Left ventricle myocardium superior (tissue), 1 donor: ENCODE results near the gene SPINK4. TPM values are rescaled to one million over a fixed set of nuclear protein-coding genes. Genes with fewer than 3 reads are reported as not detected.
A peak's percentile ranks its signal among the peaks of the same experiment; 100 is the strongest.

ENCODE experiments used
- ATAC-seq: fragments of 200-7000 bp; cut with Tn5 transposase; one replicate; pipeline ENCODE4 v1.9.1; 2020; ENCODE audit warnings: mild to moderate bottlenecking, moderate library complexity
- DNase-seq: peaks from one replicate; pipeline ENCODE4 v3.0.0-alpha.2; 2020
- intact Hi-C: fragments of 100-400 bp; cut with micrococcal nuclease; formaldehyde crosslinking; loops from one replicate; pipeline ENCODE4 v1.11.0; 2022
- total RNA-seq: library from RNA; stranded (reverse); fragmentation: NEBNext Ultra II Directional; extraction: Animal tissue kit (Norgen Biotek cat#: 25700); gene quantifications from one replicate; pipeline ENCODE4 v1.2.1, GENCODE V29; 2021
- donor health status: DM: no; HTN: yes; CAD: no; lungs with severe emphysema.

Gene SPINK4
- total RNA-seq, 1 donor from 2014 or later, result not detected

DNA sequence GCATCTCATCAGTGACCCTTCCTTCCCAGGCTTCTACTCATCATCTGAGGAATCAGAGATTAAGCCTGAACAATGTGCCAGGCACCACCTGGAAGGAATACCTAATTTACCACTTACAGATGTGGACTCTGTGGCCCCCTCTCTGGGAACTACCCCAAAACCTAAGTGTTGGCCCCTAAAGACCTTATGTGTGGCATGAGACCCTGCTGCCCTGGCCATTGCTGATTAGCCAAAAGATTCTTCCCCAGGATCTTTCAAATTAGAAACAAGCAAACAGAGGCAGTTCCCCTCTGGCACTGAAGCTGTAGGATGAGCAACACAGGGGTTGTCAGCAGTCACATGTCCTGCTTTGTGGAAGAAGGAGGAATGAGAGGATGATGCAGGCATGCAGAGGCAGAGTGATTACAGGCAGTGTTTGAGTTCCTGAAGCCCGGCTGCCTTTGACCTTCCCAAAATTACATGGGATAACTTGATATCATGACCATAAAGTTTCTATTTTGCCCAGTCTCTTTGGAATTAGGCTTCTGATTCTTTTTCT lies 10.6 kb downstream of the SPINK4 start:
- ATAC-seq, result no peak
- intact Hi-C loops, result no loop called here
- DNase-seq, result no peak

DNA sequence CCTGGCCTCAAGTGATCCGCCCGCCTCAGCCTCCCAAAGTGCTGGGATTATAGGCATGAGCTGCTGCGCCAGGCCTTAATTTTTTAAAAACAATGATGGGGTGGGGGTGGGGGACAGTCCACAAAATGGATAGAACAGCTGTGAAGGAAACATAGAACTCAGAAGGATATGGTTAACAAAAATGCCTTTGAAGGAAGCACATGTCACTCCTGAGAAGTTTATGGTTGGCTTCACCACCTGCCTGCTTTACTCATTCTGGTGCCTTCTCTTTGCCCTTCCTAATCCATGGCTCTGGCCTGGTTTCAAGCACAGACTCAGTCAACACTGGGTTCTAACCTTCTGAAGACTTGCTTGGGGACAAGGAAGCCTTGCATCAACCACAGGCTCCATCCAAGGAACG lies 14.2 kb downstream of the SPINK4 start:
- no peak for ATAC-seq
- DNase-seq, result no peak
- intact Hi-C loops, result no loop called here

DNA sequence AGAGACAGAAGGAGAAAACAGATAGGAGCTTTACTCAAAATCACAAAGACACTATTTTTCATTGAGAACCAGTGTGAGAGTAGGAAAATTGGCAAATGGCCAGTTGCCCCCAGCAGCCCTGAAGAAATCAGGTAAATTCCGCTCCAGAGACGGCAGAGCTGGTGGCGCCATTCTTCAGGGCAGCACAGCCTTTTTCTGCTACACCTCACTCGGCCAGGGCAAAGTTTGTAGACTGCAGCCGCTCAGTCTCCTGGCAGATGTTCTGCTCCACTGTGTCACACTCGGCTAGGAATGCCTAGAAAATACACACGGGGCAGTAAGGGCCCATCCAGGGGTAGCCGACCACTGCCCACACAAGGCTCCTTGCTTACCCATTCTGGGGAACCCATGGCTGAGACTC lies 15.0 kb downstream of the SPINK4 start:
- intact Hi-C loops, result no loop called here
- DNase-seq (no peak), ATAC-seq (no peak)

DNA sequence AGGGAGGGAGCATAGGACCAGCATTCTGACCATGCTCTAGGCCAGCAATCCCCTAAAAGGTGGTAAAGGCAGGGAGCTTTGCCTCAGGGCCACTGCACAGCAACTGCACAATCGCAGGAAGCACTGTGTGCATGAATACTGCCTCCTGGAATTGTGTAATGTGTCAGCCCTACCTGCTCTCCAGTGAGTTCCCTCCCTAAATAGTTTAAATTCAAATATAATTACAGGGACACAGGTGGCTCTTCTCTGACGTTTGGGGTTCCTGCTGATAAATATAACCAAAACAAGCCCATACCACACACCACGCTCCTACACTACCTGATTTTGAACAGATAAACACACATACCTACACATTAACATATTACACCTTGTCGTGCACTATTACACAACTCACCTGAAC lies 15.5 kb downstream of the SPINK4 start:
- DNase-seq (no peak), ATAC-seq (no peak)
- intact Hi-C loops, result no loop called here

DNA sequence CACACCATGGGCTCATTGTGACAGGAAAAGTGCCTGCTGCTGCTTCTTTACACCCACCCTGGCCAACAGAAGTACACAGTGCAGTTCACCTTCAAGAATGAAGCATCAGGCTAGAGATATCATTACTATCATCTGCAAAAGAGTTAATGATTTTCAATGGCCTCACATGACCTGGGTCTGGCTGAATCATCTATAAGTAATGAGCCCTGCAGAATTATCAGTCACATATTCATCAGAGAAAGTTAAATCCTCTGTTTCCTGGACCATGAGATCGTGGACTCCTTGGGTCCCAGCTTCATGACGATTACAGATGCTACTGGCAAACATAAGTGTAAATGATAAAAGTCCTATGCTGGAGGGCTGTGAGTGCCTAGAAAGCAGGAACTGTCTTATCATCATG lies 16.3 kb downstream of the SPINK4 start:
- DNase-seq (no peak), ATAC-seq (no peak)
- intact Hi-C loops, result no loop called here

DNA sequence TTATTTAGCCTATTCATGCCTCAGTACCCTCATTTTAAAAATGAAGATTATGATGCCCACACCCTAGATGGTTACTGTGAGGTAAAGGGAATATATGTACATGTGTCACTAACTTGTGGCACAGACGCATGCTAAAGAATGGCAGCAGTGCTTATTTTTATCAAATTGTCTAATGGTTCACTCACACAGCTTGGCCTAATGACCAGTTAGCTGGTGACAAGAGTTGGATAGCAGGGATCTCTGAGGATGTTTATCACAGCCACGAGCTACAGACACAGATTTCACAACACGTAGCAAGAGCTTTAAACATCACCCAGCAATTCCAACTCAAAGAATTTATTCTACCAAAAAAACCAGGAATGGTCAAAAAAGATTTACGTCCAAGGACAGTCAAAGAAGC lies 17.3 kb downstream of the SPINK4 start:
- ATAC-seq, result peak; percentile 60
- no peak for DNase-seq
- intact Hi-C loops, result no loop called here

DNA sequence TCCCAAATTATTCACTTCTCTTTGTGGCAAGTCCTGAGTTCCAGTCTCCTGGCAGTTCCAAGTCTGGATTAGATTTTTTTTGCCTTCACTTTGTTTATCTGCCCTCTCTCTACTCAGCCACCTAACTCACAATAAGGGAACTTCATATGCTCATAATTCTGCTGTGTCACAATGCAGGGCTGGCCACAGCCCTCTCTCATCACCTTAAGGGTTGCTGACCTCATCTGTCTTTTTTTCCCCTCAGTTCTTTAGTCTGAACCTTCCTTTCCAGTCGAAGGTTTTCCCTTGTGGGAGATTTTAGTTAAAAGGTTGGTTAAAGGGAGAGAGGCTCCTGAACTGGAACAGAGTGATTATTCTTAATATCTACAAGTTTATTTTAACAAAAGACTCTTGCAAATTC lies 20.4 kb downstream of the SPINK4 start:
- intact Hi-C loops, result no loop called here
- ATAC-seq (no peak), DNase-seq (no peak)

DNA sequence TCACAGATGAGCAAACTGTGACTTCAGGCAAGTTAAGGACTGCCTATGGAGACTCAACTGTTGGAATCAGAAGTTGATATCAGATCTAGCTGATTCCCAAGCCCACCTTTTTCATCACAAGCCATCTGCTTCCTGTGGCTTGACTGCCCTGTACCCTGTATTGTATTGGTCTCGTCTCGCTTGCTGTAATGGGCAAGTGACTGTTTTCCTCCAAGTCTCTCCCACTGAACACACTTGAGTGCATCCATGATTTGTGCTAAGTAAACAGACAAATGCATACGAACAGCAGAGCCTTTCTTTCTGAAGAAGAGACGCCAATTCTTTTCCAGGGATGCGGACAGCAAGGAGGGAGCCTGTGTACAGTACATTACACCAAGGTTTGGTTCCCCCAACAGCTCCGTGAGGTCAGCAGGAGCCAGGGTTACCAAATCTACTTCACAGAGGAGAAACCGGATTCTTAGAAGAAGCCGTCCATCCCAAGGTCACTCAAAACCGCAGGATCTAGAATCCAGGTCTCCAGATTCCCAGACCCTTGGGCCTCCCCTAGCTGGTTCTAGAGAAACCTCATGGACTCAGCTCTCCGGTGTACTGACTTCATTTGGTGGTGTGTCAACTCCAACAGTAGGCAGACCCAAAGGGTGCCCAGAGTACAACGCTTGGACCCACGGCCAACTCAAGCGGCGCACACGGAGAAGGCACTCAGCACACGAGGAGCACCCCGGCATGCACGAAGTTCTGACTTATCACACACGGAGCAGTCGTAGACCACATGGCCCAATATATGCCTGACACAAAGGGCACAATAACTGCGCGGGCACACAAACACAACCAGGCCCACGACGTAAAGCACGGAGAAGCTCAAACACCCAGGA lies 23.4 kb downstream of the SPINK4 start:
- peak; percentile 35 for DNase-seq
- ATAC-seq, result peak; percentile 6
- intact Hi-C loops, result no loop called here

DNA sequence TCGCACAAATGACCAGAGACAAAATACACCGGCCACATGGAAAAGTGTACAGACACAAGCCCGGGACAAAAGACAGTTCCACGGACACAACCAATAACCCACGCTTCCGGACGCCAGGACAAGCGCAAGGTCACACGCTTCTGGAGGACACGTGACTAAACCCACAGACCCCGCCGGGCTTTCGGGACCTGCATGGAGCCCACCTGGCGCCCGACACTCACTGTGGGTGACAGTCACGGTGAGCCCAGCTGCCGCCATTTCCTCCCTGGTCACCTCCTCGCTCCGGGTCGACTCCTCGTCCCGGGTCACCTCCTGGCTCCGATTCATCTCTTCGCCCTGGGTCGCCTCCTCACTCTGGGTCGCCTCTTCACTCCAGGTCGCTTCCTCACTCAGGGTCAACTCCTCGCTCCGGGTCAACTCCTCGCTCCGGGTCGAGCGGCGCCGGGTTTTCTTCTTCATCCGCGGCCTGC lies 24.1 kb downstream of the SPINK4 start:
- intact Hi-C loops, result no loop called here
- ATAC-seq (peak; percentile 32), DNase-seq (peak; percentile 68)

DNA sequence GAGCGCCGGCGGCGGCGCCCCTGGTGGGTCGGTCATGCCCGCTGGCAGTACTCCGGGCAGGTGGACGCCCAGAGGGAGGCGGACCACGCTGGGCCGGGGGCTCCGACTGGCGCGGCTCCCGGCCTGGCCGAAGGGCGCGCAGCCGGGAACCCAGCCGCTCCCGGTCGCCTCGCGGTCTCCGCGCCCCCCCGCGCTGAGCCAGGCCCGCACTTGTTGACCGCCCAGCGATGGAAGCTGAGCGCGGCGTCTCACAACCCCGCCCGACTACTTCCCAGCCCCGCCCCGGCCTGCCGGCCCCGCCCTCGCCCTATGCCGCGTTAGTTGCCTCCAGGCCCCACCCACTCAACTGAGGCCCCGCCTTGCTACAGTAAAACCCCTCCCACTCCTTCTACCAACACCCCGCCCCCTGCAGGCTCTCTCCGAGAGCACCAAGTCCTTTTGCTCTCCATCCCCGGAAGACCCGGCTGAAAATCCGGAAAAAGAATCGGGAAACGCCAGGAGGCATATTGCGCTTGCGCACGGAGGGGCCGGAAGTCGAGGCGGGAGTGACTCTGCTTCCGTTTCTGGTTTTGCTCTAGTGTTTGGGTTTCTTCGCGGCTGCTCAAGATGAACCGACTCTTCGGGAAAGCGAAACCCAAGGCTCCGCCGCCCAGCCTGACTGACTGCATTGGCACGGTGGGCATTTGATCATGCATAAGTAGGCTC lies 24.7 kb downstream of the SPINK4 start, which contains the start of the genes BAG1 and CHMP5:
Gene BAG1, minus strand, starts transcription at position 236 of the 705 bp plus-strand sequence.
Gene CHMP5, plus strand, starts transcription at position 577 of the 705 bp plus-strand sequence. Its CDS starts 30 bp downstream, at position 607.
- ATAC-seq (peak; percentile 97), DNase-seq (peak; percentile 100)
- intact Hi-C loops, result no loop called here

DNA sequence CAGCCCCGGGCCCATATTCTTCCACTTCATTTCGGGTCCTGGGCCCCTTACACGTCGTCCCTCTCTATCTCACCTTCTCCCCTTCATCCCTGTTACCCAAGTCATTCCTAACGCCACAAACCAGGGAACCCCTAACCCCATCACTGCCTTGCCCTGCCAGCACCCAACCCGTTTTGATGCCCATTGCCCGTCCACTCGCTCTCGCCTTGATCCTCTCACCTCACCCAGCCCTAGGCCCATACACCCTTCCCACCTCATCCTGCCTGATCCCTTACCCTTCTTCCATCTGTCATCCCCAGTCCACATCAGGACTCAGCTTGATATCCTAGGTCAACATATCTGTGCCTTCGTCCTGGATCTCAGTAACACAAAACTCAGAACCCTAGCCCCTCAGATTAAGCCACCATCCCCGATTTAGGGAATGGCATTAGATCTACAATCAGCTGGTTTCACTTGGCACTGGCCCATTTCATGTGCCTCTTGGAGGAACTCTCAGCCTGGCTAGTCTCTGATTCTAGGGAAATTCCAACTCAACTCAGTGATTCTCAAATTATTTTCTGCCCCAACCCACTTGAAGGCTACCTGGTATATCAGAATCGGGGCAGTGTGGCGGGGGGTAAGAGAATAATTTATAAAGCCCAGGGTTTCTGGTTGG lies 25.4 kb downstream of the SPINK4 start:
- peak; percentile 0 for ATAC-seq
- no peak for DNase-seq
- intact Hi-C loops, result no loop called here

DNA sequence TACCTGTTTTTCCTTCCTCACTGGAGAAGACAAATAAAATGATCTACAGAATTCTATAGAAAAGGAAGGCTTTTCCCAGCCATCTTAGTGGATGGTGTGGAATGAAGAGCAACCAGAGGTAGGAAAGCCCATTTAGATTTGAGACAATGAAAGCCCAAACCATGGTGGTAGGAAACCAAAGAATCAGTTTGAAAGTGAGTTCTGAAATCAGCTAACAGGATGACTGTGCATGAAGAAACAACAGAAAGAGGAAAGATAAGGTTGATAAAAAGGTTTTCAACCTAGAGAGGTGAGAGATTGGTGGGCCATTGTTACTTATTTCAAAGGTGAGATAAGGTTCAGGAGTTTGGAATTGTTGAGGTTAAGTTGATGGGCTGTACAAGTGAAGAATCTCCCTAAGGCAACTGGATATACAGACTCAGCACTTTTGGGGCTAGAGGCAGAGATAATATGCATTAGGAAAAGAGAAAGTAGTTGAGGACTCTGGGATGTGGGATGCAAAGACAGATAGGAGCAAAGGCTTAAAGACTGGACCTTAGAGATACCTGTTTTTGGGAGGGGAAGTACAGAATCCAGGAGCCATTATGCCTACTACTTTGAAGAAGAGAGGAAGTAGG lies 27.3 kb downstream of the SPINK4 start:
- intact Hi-C loops, result no loop called here
- DNase-seq (no peak), ATAC-seq (no peak)

DNA sequence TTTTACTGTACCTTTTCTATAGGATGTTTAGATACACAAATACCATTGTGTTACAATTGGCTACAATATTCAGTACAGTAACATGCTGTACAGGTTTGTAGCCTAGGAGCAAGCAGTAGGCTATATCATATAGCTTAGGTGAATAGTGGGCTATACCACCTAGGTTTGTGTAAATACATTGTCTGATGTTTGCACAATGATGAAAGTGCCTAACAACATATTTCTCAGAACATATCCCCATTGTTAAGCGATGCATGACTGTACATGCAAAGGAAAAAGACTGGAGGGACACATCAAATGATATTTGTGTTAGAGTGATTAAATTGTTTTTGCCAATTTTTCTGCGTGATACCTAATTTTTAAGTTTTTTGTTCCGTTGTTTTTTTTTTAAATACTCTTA lies 30.2 kb downstream of the SPINK4 start:
- DNase-seq, result no peak
- intact Hi-C loops, result no loop called here
- ATAC-seq, result no peak

DNA sequence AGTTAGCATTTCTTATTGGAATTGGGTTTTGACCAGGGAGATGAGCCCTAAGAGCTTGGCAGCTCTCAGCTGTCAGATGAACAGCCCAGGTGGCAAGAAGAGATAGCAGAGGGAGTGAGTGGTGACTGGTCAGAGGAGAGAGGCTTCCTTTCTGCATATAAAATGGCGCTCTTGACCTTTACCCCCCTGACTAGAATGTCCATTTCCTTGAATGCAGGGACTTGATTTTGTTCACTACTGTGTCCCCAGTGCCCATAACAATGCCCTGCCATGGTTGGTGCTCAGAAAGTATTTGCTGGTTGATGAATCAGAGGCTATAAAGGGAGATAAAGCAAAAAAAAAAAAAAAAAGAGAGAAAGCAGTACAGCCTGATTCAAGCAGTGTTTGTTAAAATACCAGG lies 32.1 kb downstream of the SPINK4 start:
- DNase-seq (no peak), ATAC-seq (no peak)
- intact Hi-C loops, result no loop called here

DNA sequence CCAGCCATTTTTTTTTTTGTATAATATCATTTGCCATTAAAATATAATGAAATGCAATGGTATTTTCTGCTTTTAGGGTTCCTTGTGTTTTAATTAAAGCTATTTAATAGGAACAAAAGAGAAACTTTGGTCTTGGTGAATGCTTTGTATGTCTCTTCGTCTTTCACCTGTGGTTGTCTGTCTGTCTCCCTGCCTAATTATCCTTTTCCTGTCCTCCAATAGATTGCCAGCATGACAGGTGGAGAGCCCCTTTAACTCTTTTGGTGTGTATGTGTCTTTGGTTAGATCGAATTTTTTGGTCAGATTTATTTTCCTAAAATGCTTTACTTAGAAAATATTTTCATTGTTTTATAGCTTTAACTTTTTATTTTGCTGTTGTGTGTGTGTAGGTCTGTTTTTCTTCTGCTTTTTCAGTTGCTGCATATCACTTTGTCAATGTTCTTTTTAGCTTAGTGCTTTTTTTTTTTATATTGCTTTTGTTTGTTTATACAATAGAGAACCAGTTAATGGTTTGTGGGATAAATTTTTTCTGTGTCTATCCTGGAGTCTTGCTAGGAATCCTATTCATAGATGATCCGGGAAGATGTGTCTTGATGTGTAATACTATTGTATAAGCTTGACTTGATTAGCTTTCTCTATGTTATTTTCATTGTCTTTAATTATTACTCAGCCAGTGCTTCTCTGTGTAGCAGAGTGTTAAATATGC lies 33.5 kb downstream of the SPINK4 start:
- no peak for ATAC-seq
- DNase-seq, result no peak
- intact Hi-C loops, result no loop called here

DNA sequence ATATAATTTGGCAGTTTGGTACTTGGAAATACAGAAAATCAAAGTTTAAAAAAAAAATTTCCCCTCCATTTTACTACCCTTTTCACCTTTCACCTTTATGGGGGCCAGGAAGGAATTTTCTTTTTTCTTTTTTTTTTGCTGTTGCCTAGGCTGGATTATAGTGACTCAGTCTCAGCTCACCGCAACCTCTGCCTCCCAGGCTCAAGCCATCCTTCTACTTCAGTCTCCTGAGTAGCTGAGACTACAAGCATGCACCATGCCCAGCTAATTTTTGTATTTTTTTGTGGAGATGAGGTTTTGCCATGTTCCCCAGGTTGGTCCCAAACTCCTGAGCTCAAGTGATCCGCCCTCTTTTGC lies 34.0 kb downstream of the SPINK4 start:
- DNase-seq, result no peak
- intact Hi-C loops, result no loop called here
- ATAC-seq, result no peak

DNA sequence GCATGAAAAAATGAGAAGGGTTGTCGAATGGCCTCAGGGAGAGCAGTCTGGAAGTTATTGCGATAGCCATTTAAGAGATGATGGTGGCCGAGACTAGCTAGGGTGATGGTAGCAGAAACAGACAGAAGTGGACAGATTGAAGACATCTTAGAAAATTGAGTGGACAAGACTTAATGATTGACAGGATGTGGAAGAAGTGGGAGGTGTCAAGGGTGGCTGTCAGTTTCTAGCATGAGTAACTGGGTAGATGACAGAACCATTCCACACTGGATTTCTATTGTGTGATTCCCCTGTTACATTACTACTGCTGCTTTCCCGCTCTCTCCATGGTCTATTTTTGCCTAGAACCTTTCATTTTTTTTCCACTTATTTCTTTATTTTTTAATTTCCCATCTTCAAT lies 37.5 kb downstream of the SPINK4 start:
- DNase-seq (no peak), ATAC-seq (no peak)
- intact Hi-C loops, result no loop called here

DNA sequence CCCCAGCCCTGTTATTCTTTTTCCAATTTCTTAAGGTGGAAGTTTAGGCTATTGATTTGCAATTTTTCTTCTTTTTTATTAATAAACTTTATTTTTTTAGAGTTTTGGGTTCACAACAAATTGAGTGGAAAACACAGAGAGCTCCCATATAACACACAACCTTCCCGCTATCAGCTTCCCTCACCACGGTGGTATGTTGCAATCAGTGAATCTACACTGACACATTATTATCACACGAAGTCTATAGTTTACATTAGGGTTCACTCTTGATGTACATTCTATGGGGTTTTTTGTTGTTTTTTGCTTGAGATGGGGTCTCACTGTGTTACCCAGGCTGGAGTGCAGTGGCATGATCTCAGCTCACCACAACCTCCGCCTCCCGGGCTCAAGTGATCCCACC lies 45.5 kb downstream of the SPINK4 start:
- intact Hi-C loops, result no loop called here
- ATAC-seq (no peak), DNase-seq (no peak)

DNA sequence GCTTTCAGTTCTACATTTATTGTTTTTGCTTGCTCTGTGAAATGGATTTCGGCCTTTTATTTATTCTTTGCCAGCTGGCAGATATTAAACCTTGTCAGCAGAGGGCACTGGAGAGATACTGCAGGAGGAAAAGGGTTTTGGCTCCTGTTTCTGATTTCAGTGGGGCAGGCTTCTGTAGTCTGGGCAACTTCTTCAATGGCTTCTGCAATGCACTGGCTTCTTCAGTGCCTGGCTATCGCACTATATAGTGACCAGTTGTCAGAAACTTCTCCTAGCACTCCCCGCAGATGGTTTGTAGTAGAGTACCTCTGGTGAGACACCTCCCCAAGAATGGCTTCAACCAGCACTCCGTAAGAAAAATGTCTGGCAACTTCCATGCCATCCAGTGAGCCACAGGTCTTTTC lies 47.1 kb downstream of the SPINK4 start:
- intact Hi-C loops, result no loop called here
- ATAC-seq (no peak), DNase-seq (no peak)
